ENCODE data around the gene IP6K3.

The IP6K3 gene

DNA sequence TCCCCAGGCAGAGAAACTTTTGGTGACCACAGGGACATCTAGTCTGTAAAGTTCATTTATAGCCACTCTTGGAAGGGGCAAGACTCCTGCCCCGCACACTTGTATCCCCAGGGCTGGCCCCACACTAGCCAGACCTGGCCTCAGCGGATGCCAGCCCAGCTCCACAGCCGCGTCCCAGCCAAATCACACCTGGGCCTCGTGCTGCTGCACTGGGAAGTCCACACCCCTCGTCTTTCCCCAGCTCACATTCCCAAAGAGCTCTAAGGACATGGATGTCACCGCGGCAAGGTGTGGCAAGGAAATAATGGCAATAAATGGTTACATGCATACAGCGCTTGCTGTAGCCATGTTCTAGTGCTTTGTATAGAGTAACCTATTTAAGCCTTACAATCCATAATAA, 8.6 kb downstream of the IP6K3 start:
- H3K36me3 ChIP-seq (replicated peaks; ENCODE audit: insufficient read depth, low read length): no peaks in the 10 kb centered on the region
- no peaks in the 10 kb centered on the region for H3F3A ChIP-seq (ENCODE audit: insufficient read depth, low read length)
- H3K4me3 ChIP-seq (ENCODE audit: low read length): no peak overlapping the region
- H3K4me1 ChIP-seq (ENCODE audit: low read length): no peaks in the 10 kb centered on the region
- no peak overlapping the region for H2AFZ ChIP-seq (ENCODE audit: low read length)
- no peak overlapping the region for H3K9ac ChIP-seq (ENCODE audit: low read length)
- no peaks in the 10 kb centered on the region for H3K9me3 ChIP-seq (replicated peaks; ENCODE audit: insufficient read depth, low read length)
- no peak overlapping the region for H3K4me2 ChIP-seq (ENCODE audit: low read depth, low read length)
- no peak for TF ChIP-seq EZH2phosphoT487 (IDR thresholded peaks at IDR 0.05; ENCODE audit: low read length)
- TF ChIP-seq EZH2 (optimal IDR thresholded peaks at IDR 0.05; ENCODE audit: low read depth, low read length): no peak
- TF ChIP-seq, protein P1, sequence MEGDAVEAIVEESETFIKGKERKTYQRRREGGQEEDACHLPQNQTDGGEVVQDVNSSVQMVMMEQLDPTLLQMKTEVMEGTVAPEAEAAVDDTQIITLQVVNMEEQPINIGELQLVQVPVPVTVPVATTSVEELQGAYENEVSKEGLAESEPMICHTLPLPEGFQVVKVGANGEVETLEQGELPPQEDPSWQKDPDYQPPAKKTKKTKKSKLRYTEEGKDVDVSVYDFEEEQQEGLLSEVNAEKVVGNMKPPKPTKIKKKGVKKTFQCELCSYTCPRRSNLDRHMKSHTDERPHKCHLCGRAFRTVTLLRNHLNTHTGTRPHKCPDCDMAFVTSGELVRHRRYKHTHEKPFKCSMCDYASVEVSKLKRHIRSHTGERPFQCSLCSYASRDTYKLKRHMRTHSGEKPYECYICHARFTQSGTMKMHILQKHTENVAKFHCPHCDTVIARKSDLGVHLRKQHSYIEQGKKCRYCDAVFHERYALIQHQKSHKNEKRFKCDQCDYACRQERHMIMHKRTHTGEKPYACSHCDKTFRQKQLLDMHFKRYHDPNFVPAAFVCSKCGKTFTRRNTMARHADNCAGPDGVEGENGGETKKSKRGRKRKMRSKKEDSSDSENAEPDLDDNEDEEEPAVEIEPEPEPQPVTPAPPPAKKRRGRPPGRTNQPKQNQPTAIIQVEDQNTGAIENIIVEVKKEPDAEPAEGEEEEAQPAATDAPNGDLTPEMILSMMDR (IDR thresholded peaks at IDR 0.05; ENCODE audit: low read length): no peak
- no peaks in the 10 kb centered on the region for H3K9me2 ChIP-seq (replicated peaks; ENCODE audit: insufficient read depth, low read length)
- H3K79me2 ChIP-seq (ENCODE audit: low read length): no peaks in the 10 kb centered on the region
- H3K27ac ChIP-seq (ENCODE audit: low read length): no peak overlapping the region
- peaks cover 11% of the 10 kb centered on the region for H3K27me3 ChIP-seq (replicated peaks; ENCODE audit: insufficient read depth, low read length)
- H4K20me1 ChIP-seq (ENCODE audit: insufficient read depth, low read length): no peaks in the 10 kb centered on the region
- no peak for DNase-seq

DNA sequence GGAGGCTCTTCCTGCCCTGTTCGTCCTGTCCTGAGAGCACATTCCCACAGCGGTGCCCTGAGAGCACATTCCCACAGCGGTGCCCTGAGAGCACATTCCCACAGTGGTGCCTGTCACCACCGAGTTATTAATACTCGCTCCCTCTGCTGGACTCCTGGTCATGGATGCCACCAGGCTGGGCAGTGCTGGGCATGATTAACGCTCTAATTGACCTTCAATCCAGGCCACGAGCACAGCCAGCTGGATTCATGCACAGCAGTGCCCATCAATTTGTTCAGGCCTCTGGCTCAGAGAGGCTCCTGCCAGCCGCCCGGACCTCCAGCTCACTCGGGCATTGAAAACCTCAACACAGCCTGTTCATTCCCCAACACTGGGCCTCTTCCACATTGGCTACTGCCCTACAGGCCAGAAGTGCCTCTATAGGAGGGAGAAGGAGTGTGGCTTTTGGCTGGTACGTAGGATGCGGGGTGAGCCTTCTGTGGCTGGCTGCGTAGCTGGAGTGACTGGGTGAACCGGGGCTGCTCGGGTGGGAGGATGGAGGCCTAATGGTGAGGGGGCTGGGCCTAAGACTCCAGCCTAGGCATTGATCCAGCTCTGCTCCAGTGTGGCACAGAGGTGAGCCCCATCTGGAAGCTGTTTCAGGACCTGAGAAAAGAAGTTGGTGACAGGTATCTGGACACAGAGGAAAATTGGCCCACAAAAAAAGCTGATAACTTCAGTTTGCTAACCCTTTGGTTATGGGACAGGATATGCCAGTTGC, 9.3 kb downstream of the IP6K3 start:
- H3K4me2 ChIP-seq (ENCODE audit: low read depth, low read length): no peak overlapping the region
- no peaks in the 10 kb centered on the region for H3K9me3 ChIP-seq (replicated peaks; ENCODE audit: insufficient read depth, low read length)
- no peaks in the 10 kb centered on the region for H4K20me1 ChIP-seq (ENCODE audit: insufficient read depth, low read length)
- no peaks in the 10 kb centered on the region for H3K9me2 ChIP-seq (replicated peaks; ENCODE audit: insufficient read depth, low read length)
- H3K27ac ChIP-seq (ENCODE audit: low read length): no peak overlapping the region
- peaks cover 4% of the 10 kb centered on the region for H3K27me3 ChIP-seq (replicated peaks; ENCODE audit: insufficient read depth, low read length)
- no peak overlapping the region for H3K4me3 ChIP-seq (ENCODE audit: low read length)
- no peaks in the 10 kb centered on the region for H3K4me1 ChIP-seq (ENCODE audit: low read length)
- H3F3A ChIP-seq (ENCODE audit: insufficient read depth, low read length): no peaks in the 10 kb centered on the region
- no peaks in the 10 kb centered on the region for H3K79me2 ChIP-seq (ENCODE audit: low read length)
- no peaks in the 10 kb centered on the region for H3K36me3 ChIP-seq (replicated peaks; ENCODE audit: insufficient read depth, low read length)
- no peak overlapping the region for H3K9ac ChIP-seq (ENCODE audit: low read length)
- DNase-seq: no peak
- no peak overlapping the region for H2AFZ ChIP-seq (ENCODE audit: low read length)
- no peak for TF ChIP-seq EZH2 (optimal IDR thresholded peaks at IDR 0.05; ENCODE audit: low read depth, low read length)
- TF ChIP-seq EZH2phosphoT487 (IDR thresholded peaks at IDR 0.05; ENCODE audit: low read length): no peak
- TF ChIP-seq, protein P1 (IDR thresholded peaks at IDR 0.05; ENCODE audit: low read length): no peak

DNA sequence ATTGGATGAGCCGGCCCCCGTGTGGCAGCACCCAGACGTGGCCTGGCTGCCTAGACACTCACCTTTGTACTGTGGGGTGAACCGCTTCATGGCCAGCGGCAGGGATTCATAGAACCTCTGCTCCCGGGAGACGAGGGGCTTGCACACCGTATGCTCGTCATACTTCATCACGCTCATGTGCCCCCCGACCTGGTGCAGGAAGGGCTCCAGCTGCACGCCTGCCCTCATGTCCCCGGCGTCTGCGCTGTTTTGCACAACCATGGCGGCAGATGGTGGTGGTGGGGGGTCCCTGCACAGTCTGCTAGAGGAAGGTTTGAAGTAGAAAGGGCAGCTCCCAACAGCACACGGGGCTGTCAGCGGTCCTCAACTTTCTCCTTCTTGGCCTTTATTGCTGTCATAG, 11.5 kb downstream of the IP6K3 start:
- Histone ChIP-seq H4K20me1 (ENCODE audit: insufficient read depth, low read length) (no peaks in the 10 kb centered on the region), H3K9me2 (replicated peaks; ENCODE audit: insufficient read depth, low read length) (no peaks in the 10 kb centered on the region), H3K9me3 (replicated peaks; ENCODE audit: insufficient read depth, low read length) (no peaks in the 10 kb centered on the region), H3K79me2 (ENCODE audit: low read length) (no peaks in the 10 kb centered on the region), H3K4me1 (ENCODE audit: low read length) (no peaks in the 10 kb centered on the region), H3F3A (ENCODE audit: insufficient read depth, low read length) (no peaks in the 10 kb centered on the region), H3K36me3 (replicated peaks; ENCODE audit: insufficient read depth, low read length) (no peaks in the 10 kb centered on the region), H3K4me2 (ENCODE audit: low read depth, low read length) (no peak overlapping the region), H3K9ac (ENCODE audit: low read length) (no peak overlapping the region), H3K27me3 (replicated peaks; ENCODE audit: insufficient read depth, low read length) (0 out of 2 replicates have a peak, but pooled peaks cover 4% of the 10 kb centered on the region), H3K27ac (ENCODE audit: low read length) (no peak overlapping the region), H2AFZ (ENCODE audit: low read length) (no peak overlapping the region), H3K4me3 (ENCODE audit: low read length) (no peak overlapping the region)
- TF ChIP-seq EZH2 (optimal IDR thresholded peaks at IDR 0.05; ENCODE audit: low read depth, low read length) (no peak), EZH2phosphoT487 (IDR thresholded peaks at IDR 0.05; ENCODE audit: low read length) (no peak)
- TF ChIP-seq, protein P1 (IDR thresholded peaks at IDR 0.05; ENCODE audit: low read length): no peak
- no peak for DNase-seq
